Activated gamma-delta T cell treated with anti-CD3 and anti-CD28 coated beads, Interleukin-2, amount 50 U/mL, for 16 hours (primary cell): ENCODE results near the gene MBNL3.

Source experiments
- DNase-seq: peaks from one replicate; pipeline ENCODE4 v3.0.0-alpha.2; 2020; ENCODE audit warnings: low read depth

The MBNL3 gene

GRCh38 chrX:132488819-132489577 is at the start of gene MBNL3:
TSS of gene MBNL3 (minus strand) at chrX:132489038. CDS start at chrX:132439611, 49,427 bp downstream.
- peak; percentile 31 for DNase-seq

GRCh38 chrX:132533409-132533808 is 44.6 kb upstream of the MBNL3 start:
- DNase-seq = no peak

DNA sequence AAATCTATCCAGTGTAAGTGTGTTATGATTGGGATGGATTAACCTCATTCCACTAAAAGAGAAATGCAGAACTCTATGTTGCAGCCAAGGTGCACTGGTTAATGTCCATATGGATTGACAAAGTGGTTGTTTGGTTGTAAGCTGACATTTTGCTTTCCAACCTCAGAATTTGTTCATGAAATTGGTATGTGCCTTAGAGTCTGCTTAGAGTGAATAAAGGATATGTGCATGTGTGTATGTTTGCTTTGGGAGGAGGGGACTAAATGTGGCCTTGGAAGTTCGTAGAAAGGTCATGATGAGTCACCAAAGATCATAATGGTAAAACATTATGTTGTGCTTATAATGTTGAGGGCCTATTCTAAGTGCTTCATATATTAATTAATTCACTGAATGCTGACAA is 44.1 kb upstream of the MBNL3 start:
- no peak for DNase-seq

- no peak for DNase-seq
Measured at GRCh38 chrX:132532097-132532496, 43.3 kb upstream of the MBNL3 start.

- DNase-seq = no peak
Measured at GRCh38 chrX:132520792-132521191, 32.0 kb upstream of the MBNL3 start.

DNA sequence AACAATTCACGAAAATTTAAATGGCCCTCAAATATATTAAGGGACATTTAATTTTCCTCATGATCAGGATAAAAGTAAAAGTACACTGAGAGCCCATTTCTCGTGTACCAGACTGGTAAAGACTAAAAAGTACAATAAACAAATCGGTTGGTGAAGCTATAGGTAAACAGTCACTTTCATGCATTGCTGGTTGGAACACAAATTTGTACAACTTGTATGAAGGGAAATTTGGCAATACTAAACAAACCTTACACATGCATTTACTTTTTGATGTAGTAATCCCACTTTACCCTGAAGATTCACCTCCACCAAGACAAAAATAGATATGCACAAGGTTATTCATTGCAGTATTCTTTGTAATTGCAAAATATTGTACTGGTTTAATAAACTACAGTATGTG is 31.4 kb upstream of the MBNL3 start:
- DNase-seq = no peak

DNA sequence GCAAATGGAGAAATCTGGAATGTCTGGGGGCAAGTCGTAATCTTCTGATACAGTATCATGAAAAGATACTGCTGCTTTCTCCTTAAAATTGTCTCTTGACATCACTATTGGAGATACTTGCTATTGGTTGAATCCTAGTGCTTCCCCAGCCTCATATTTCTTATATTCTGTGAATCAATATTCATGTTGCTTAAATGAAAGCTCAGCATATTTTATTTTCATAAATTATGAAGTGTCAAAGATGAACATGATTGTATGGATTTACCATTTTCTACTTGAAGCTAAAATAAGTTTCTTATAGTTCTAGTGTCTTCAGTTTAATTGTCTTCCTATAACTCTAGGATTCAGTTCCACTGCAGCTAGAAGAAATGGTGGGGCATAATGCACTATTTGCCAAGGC is 29.6 kb upstream of the MBNL3 start:
- DNase-seq = no peak

- DNase-seq = no peak
Measured at GRCh38 chrX:132508834-132509233, 20.0 kb upstream of the MBNL3 start.

- DNase-seq = no peak
Measured at GRCh38 chrX:132505116-132505515, 16.3 kb upstream of the MBNL3 start.

DNA sequence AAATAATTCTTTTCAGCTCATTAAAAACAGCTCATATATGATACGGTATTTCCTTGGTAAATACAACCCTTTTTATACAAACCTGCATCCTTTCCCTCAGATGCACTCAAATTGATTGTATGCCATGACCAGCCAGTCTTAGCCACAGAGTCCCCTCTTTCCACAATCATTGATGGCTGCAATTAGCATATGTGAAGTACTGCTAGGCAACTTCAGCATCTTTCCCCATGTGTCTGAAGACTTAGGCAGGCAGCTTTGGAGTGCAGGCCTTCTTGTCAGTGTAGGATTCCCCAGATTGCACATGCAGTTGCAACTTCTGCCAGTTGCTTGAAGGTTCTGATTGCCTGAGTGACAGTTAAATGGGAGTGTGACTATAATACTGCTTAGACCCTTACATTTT is 15.6 kb upstream of the MBNL3 start:
- DNase-seq = no peak

DNA sequence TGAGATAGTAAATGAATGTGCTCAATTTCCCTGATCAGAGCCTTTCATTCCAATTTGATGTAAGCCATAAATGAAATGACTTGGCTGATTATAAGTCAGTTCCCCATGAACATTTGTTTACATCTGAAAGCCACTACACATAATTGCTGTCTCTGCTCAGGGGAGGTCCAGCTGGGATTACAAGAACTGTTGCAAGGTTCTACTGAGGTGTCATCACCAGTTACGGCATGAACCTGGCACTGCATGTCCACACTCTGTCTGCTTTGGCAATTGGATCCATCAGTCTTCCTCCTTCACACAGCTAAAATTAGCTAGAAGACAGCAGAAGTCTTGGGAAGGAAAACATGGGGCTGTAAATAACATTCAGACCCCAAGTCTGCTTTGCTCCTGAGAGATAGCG is 12.8 kb upstream of the MBNL3 start:
- DNase-seq = no peak

DNA sequence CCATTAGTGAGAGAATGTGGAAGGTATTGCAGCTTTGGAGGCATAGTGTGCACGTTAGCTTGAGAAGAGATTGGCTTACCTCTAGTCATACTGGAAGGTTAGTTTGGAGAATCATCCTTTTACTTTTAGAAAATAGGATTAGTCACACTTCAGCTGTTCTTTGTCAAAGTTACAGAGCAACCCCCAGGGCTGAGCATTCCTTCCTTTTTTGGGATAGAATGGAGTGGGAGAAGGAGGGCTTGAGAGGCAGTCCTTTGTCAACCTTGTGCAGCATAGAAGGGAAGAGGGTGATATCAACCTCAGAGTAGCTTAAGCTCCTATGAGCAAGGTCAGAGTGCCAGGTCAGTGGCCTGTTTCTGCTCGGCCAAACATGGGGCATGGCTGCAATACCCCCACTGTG is 8.6 kb upstream of the MBNL3 start:
- DNase-seq = no peak

DNA sequence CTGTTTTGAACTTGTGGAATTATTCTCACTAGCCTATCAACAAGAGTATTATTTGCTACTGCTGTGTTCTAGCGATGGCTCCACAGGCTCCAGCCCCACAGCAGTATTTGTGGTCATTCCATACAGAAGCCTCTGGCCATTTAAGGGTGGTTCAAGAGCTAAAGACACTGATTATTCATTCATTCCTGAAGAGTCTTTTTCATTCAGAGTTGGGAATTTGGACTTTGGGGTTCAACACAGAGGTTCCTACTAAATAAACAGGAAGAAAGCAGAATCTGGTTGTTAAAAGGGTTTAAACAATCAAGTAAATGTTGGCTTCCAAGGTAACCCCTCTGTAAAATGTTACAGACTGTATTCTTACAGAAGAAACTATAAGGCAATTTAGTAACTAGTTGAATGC is 4.3 kb upstream of the MBNL3 start:
- DNase-seq = no peak

- no peak for DNase-seq
Measured at GRCh38 chrX:132491191-132491590, 2.4 kb upstream of the MBNL3 start.

DNA sequence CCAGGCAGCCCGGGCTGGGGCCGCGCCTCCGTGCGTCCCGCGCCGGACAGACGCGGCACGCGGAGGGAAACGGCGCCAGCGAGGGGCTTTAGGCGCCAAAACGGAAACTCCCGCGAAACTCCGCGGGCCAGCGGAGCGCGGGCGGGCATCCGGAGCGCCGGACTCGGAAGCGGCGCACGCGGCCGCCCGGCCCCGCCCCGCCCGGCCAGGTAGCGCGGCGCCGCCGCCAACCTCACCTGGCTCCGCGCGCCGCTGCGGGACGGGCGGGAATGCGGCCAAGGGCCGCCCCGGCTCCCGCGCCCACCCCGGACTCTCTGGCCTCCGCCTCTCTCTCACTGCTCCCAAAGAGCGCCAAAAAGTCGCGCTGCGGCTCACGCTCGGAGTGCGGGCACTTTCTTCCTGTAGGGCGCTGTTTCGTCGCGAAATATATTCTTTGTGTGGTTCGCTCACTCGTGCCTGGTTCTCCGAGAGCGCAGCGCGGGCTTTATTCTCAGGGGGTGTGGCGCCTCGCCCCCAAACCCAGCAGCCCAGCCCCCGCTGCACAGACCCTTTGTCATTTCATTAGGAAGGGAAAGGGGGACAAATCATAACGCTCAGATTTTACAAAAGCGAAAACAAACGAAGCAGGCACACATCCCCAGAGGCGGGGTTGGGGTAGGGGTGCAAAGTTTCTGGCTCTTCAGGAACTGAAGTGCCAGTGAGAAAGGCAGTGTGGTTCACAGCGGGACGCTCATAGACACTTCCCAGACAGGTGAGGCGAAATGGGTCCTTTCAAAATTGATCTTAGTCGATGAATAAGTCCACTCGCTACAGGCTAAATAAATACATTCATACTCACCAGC is 961 bp upstream of the MBNL3 start:
- peak; percentile 15 for DNase-seq

GRCh38 chrX:132488180-132488705 is 595 bp downstream of the MBNL3 start:
- no peak for DNase-seq

- DNase-seq = no peak
Measured at GRCh38 chrX:132486599-132487178, 2.1 kb downstream of the MBNL3 start.

DNA sequence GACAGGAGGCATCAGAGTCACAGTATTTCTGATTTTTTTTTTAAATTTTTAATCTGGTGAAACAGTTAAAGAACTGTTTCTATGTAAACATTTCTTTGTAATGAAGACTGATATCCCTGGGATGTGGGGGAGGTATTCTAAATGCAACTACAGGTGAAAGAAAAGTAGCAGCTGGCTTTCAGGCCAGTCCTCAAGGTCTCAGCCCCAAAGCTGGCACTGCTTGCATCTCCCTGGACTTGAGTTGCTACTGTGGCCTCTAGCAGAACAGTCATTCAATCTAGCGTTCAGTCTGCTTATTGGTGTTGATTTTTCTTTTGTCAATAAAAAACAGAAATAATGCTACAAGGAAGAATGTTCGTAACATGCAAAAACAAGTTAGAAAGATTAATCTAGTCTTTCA is 4.9 kb downstream of the MBNL3 start:
- no peak for DNase-seq

DNA sequence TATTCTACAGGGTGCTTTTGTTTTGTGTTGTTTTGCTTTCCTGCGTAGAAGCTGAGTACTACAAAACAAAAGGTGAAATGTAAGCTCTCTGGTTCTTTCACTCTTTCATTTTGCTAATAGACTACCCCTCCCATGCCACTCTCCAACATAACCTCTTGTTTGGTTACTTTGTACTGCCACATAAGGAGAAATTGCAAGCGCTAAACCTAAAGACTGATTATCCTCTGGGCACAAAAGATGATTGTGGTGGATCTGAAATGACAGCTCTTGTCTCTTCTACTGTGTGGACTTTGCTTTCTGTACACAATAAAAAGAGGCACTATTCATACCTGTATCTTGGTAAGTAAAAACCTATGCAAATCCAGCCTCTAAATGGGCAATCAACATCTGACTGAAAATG is 5.3 kb downstream of the MBNL3 start:
- DNase-seq = no peak

- DNase-seq = no peak
Measured at GRCh38 chrX:132482632-132483031, 6.2 kb downstream of the MBNL3 start.

- no peak for DNase-seq
Measured at GRCh38 chrX:132481449-132481848, 7.4 kb downstream of the MBNL3 start.

- no peak for DNase-seq
Measured at GRCh38 chrX:132480581-132481203, 8.1 kb downstream of the MBNL3 start.
